K562 (cell line): Measurements from ENCODE around the gene C11orf91.

Source experiments
- ARID3A ChIP-seq: IDR thresholded peaks from 2 replicates; pipeline ENCODE4 v1.6.1; 2012; ENCODE audit warnings: low read depth, low read length, improper control_type of control experiment, borderline replicate concordance
- TCF15 ChIP-seq: fragments of 250-450 bp; sonication (Bioruptor Pico); IDR thresholded peaks from 2 replicates; pipeline ENCODE4 v1.8.0; 2022; ENCODE audit warnings: moderate library complexity, mild to moderate bottlenecking, inconsistent platforms
- ZFP36 ChIP-seq: fragments of 150-350 bp; IDR thresholded peaks from 2 replicates; pipeline ENCODE4 v1.6.1; 2018; ENCODE audit warnings: low read length, low read depth; ENCODE audit not compliant: partially characterized antibody
- ZNF197 ChIP-seq: fragments of 200-800 bp; sonication (Bioruptor generic); IDR thresholded peaks from 2 replicates; pipeline ENCODE4 v1.6.1; 2016; ENCODE audit warnings: low read depth, missing genetic modification characterization, missing compliant biosample characterization

- TF ChIP-seq TCF15 (no peak), ZNF197 (CRISPR knock-in tag) (no peak), ARID3A (no peak), ZFP36 (no peak)
These were observed 47.4 kb upstream of the C11orf91 start for GRCh38 chr11:33747979-33748378.
